ENCODE measurements around the gene CHRNB2.

DNA sequence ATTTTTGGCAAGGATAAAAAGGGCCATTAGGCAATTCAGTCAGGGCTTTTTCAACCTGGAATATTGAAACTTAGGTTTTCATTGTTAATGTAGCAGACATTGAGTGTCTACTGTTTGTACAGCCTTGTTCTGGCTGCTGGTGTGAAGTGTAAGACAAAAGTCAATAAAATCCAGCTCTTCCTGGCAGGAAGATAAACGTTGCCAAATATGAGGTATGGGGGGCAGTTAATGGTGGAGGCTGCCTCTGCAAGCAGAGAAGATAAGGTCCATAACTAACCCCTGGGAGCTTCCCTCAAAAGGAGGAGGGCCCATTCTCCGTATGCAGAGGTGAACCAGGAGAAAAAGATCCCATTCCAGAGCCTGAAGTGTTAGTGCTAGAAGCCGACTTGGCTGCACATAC is 45.9 kb upstream of the CHRNB2 start:
- TF ChIP-seq POLR2AphosphoS5 (IDR thresholded peaks at IDR 0.05; ENCODE audit: low read depth, low read length) (no peak), POLR2A (IDR thresholded peaks at IDR 0.05; ENCODE audit: low read depth, low read length) (no peak), POU2F2 (IDR thresholded peaks at IDR 0.05; ENCODE audit: low read depth, low read length) (no peak), SPI1 (IDR thresholded peaks at IDR 0.05; ENCODE audit: low read depth, low read length) (no peak), TAF1 (IDR thresholded peaks at IDR 0.05; ENCODE audit: low read depth, low read length) (no peak), PAX5 (IDR thresholded peaks at IDR 0.05; ENCODE audit: insufficient read depth, low read length, severe bottlenecking) (no peak)
